Hepatocyte (in vitro differentiated cells): ENCODE results near the gene CHST4.

ENCODE experiments used
- CTCF ChIP-seq: fragments of 200-600 bp; sonication (generic); IDR thresholded peaks from 2 replicates; pipeline ENCODE4 v1.5.1; 2016; ENCODE audit warnings: antibody characterized with exemption, mild to moderate bottlenecking; ENCODE audit not compliant: poor library complexity
- EZH2phosphoT487 ChIP-seq: fragments of 200-600 bp; sonication (generic); IDR thresholded peaks from one replicate; pipeline ENCODE4 v1.6.1; 2018; ENCODE audit warnings: antibody characterized with exemption, mild to moderate bottlenecking, low read depth, moderate library complexity; ENCODE audit not compliant: unreplicated experiment, severe bottlenecking

DNA sequence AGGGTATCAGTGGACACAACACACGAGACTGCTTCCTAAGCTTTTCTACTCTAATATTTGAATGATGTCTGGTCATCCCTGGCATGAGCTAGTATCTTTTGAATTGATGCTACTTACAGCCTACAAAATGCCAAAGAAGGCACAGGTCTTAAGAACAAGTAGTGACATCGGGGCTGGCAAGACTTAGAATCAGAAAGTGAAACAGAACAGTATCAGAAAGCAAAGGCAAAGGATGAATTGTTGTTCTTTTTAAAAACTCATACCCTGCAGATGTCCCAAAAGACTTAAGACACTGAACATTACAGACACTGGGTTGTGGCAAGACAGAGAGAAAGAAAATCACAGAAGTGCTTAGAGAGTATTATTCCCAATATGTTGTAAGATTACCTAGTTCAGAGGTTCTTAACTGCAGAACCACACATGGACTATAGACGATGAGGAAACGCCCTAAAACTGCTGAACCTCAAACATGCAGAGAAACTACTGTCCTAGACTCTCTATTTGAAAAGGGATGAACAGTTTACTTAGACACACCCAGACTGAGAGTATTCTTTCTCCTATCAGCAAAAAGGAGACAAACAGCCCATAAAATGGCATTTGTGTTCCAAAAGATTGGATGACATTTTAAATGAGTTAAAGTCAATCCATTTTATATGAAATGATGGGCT is 49.6 kb upstream of the CHST4 start:
- TF ChIP-seq EZH2phosphoT487 (no peak), CTCF (no peak)
